K562 (cell line): Measurements from ENCODE around the gene HK1. TPM values are rescaled to one million over a fixed set of nuclear protein-coding genes. Genes with fewer than 3 reads are reported as not detected.

Experiments
- CBFA2T2 ChIP-seq: fragments of 450-650 bp; conservative IDR thresholded peaks from 2 replicates; pipeline ENCODE4 v1.6.1; 2017; ENCODE audit warnings: mild to moderate bottlenecking
- CHCHD3 ChIP-seq: fragments of 250-450 bp; sonication (Bioruptor Pico); IDR thresholded peaks from 2 replicates; pipeline ENCODE4 v2.1.2; 2022; ENCODE audit warnings: mild to moderate bottlenecking
- DDX20 ChIP-seq: fragments of 450-650 bp; IDR thresholded peaks from 2 replicates; pipeline ENCODE4 v1.6.1; 2016; ENCODE audit warnings: missing genetic modification characterization, low read depth, mild to moderate bottlenecking, missing compliant biosample characterization, moderate library complexity
- DIDO1 ChIP-seq: fragments of 450-650 bp; IDR thresholded peaks from 2 replicates; pipeline ENCODE4 v1.6.1; 2016; ENCODE audit warnings: low read depth, missing biosample characterization, missing genetic modification characterization
- ERF ChIP-seq: fragments of 450-650 bp; formaldehyde crosslinking; IDR thresholded peaks from 2 replicates; pipeline ENCODE4 v1.4.0; 2020; ENCODE audit warnings: mild to moderate bottlenecking, mixed read lengths
- HDAC8 ChIP-seq: fragments of 450-650 bp; IDR thresholded peaks from 2 replicates; pipeline ENCODE4 v1.6.1; 2016; ENCODE audit warnings: mild to moderate bottlenecking, missing genetic modification characterization, moderate library complexity, missing compliant biosample characterization
- IRF9 ChIP-seq: fragments of 450-650 bp; IDR thresholded peaks from 2 replicates; pipeline ENCODE4 v1.6.1; 2016; ENCODE audit warnings: missing biosample characterization, missing genetic modification characterization
- KAT2B ChIP-seq: IDR thresholded peaks from one replicate; pipeline ENCODE4 v1.6.1; 2012; ENCODE audit warnings: low read depth, mild to moderate bottlenecking, control low read depth, inconsistent platforms, low read length, moderate library complexity
- KHSRP ChIP-seq: fragments of 450-650 bp; IDR thresholded peaks from 2 replicates; pipeline ENCODE4 v1.6.1; 2017
- MCM5 ChIP-seq: fragments of 450-650 bp; IDR thresholded peaks from 2 replicates; pipeline ENCODE4 v1.6.1; 2016; ENCODE audit warnings: low read depth
- PCBP1 ChIP-seq: fragments of 200-400 bp; formaldehyde crosslinking; IDR thresholded peaks from 2 replicates; pipeline ENCODE4 v1.6.1; 2018; ENCODE audit warnings: mild to moderate bottlenecking, low read depth, low read length; ENCODE audit not compliant: poor library complexity, severe bottlenecking
- PRDM10 ChIP-seq: fragments of 450-650 bp; IDR thresholded peaks from 2 replicates; pipeline ENCODE4 v1.6.1; 2018; ENCODE audit not compliant: partially characterized antibody
- RBM22 ChIP-seq: fragments of 200-400 bp; formaldehyde crosslinking; IDR thresholded peaks from 2 replicates; pipeline ENCODE4 v1.6.1; 2018; ENCODE audit warnings: low read length, low read depth; ENCODE audit not compliant: poor library complexity, severe bottlenecking
- RBM39 ChIP-seq: fragments of 200-400 bp; formaldehyde crosslinking; optimal IDR thresholded peaks from 2 replicates; pipeline ENCODE3; 2018; ENCODE audit warnings: low read depth, low read length
- SMARCB1 ChIP-seq: IDR thresholded peaks from 2 replicates; pipeline ENCODE4 v1.6.1; 2011; ENCODE audit warnings: improper control_type of control experiment, low read depth; ENCODE audit not compliant: insufficient read length
- SMC3 ChIP-seq: conservative IDR thresholded peaks from 2 replicates; pipeline ENCODE4 v1.6.1; 2011; ENCODE audit warnings: low read depth, low read length, improper control_type of control experiment; ENCODE audit not compliant: insufficient read depth
- SP1 ChIP-seq: sonication (generic); formaldehyde crosslinking; IDR thresholded peaks from 2 replicates; pipeline ENCODE4 v1.8.1; 2022; ENCODE audit warnings: mild to moderate bottlenecking, missing genetic modification reagents
- ZFP1 ChIP-seq: fragments of 450-650 bp; formaldehyde crosslinking; IDR thresholded peaks from 2 replicates; pipeline ENCODE4 v1.4.0; 2020; ENCODE audit warnings: mild to moderate bottlenecking, mixed read lengths
- ZNF212 ChIP-seq: fragments of 450-650 bp; formaldehyde crosslinking; IDR thresholded peaks from 2 replicates; pipeline ENCODE4 v1.4.0; 2020; ENCODE audit warnings: mild to moderate bottlenecking
- ZNF778 ChIP-seq: fragments of 450-650 bp; formaldehyde crosslinking; IDR thresholded peaks from 2 replicates; pipeline ENCODE4 v1.4.0; 2020; ENCODE audit warnings: mild to moderate bottlenecking, moderate library complexity
- polyA plus RNA-seq, 8 experiments: library from polyadenylated mRNA; depleted of rRNA in 4 of 8; stranded (reverse) in 5 of 8; unstranded in 3 of 8; fragments of >200 nt; fragmentation: Nextera tagmentation in 2 of 8; fragmentation: Illumina TruSeq in 1 of 8; extraction: Ambion mirVana in 2 of 8; extraction: Trizol in 1 of 8; gene quantifications; 2 replicates each; pipeline versions ENCODE4 v1.2.1 to v1.2.3, GENCODE V29; 2011 to 2014; ENCODE audit warnings: inconsistent platforms in 1 of 8, missing spikeins in 1 of 8
- total RNA-seq, 7 experiments: library from RNA; depleted of rRNA in 6 of 7; stranded (reverse); fragments of >200 nt in 6 of 7; fragmentation: Illumina TruSeq in 2 of 7; extraction: Trizol in 2 of 7; gene quantifications; 2 replicates each; pipeline versions ENCODE4 v1.2.1 to v1.2.3, GENCODE V29; 2011 to 2021; ENCODE audit warnings: low replicate concordance in 1 of 7

HK1 gene
- total and polyA plus RNA-seq, 9 of the 15 experiments (the other 6 are each of a cell fraction or from before 2014, with no cell fraction given) = 29.2 to 444 (median 193) TPM

- TF ChIP-seq CBFA2T2 = peak; percentile 69
- no peak for TF ChIP-seq DIDO1 (tag)
- no peak for TF ChIP-seq ZNF212
- TF ChIP-seq ZNF778 = no peak
- TF ChIP-seq SMC3 = no peak
- 0 out of 2 replicates have a peak, but pooled peaks have one; percentile 37 for TF ChIP-seq SP1 (CRISPR knock-in tag)
- TF ChIP-seq IRF9 (tag) = no peak
- no peak for TF ChIP-seq KHSRP
- TF ChIP-seq SMARCB1 = no peak
- TF ChIP-seq RBM22 = no peak
- no peak for TF ChIP-seq ZFP1 (CRISPR knock-in tag)
- TF ChIP-seq HDAC8 (tag) = no peak
- no peak for TF ChIP-seq PRDM10
- TF ChIP-seq MCM5 = no peak
- TF ChIP-seq ERF = 0 out of 2 replicates have a peak, but pooled peaks have one; percentile 50
- TF ChIP-seq CHCHD3 (CRISPR knock-in tag) = no peak
- TF ChIP-seq KAT2B = no peak
- no peak for TF ChIP-seq PCBP1
- no peak for TF ChIP-seq RBM39
- no peak for TF ChIP-seq DDX20 (tag)
Measured at GRCh38 chr10:69411476-69411875, 133.2 kb downstream of the HK1 start (continued).
